ENCODE results near the gene ANGPTL5.
"Not testable (repeated sequence)": the region's sequence is repeated elsewhere in the genome, so short reads cannot be mapped to it uniquely, and the experiment has no call there.

The ANGPTL5 gene

DNA sequence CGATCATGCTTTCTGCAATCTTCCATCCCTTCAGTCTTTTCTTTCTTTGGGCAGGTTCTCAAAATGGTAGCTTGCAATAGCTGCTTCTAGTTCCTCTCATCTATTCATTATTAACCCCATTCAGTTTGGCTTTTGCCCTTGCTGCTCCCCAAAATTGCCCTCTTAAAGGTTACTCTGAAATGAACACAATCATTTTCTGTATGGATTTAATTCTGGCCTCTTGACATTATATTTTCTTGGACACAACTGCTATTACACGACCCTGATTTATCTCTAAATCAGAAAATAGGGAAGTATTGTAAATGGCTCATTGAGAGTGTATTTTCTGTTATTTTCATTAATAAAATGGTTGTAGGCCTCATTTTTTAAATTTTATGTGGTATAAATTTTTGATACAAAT lies at the start of gene ANGPTL5:
TSS of gene ANGPTL5 (minus strand) at position 101 of the 400 bp plus-strand sequence. CDS start 8,613 bp downstream, outside the sequence.
- no peak for DNase-seq

DNA sequence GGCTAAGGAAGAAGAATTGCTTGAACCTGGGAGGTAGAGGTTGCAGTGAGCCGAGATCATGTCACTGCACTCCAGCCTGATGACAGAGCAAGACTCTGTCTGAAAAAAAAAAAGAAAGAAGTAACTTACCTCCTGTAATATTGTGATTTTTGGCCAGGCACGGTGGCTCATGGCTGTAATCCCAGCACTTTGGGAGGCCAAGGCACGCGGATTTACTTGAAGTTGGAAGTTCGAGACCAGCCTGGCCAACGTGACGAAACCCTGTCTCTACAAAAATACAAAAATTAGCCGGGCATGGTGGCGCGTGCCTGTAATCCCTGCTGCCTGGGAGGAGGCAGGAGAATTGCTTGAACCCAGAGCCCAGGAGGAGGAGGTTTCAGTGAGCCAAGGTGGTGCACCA lies 47.9 kb upstream of the ANGPTL5 start:
- DNase-seq, result not testable (repeated sequence)

DNA sequence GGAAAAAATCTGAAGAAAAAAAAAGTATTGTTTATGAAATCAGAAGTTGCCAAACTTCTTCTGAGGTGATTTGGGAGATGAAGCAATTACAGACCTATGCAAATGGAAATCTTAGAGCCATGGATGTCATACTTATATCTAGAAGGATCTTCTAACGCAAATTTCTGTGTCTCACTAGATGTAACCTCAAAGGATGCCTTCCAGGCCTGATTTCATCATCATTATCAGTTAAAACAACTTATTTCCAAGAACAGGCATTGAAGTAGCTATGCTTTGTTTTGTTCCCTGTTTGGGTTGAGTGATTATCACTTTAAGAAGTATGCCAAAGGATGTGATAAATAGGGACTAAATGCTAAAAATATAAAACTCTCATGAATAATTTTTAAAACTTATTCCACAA lies 43.9 kb upstream of the ANGPTL5 start:
- DNase-seq, result no peak

DNA sequence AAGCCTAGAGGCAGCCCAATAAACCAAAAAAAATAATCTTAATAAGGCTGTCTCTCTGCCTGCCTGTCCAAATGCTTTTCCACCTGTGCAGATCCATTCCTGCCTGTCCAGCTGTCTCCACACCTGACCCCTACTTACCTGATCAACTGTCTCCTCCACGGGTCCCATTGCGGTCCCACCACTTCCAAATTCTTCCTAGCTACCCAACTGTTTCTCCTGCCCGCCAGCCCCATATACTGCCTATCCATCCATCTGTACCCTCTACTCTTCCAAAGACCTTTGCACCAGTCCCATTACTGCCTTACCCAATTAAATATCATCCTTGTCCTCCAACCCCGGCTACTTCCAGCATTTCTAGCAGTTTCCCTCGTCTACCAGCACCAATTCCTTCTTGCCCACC lies 39.4 kb upstream of the ANGPTL5 start:
- no peak for DNase-seq

DNA sequence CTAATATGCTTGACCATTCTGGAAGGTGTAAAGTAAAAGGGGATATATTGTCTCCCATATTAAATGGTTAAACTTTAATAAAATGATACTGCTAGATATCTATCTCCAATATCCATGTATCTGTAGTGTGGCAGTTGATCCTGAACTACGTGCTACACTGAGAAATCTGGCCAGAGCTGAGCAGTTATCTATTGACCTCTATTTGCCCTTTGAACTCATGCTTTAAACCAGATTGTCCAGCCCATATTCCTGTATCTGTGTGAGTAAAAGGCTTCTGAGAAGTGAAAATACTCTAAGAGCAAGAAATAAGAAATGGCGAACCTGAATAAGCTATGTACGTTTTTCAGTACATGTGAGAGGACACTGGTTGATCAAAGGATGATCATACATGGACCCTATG lies 39.0 kb upstream of the ANGPTL5 start:
- DNase-seq, result no peak

DNA sequence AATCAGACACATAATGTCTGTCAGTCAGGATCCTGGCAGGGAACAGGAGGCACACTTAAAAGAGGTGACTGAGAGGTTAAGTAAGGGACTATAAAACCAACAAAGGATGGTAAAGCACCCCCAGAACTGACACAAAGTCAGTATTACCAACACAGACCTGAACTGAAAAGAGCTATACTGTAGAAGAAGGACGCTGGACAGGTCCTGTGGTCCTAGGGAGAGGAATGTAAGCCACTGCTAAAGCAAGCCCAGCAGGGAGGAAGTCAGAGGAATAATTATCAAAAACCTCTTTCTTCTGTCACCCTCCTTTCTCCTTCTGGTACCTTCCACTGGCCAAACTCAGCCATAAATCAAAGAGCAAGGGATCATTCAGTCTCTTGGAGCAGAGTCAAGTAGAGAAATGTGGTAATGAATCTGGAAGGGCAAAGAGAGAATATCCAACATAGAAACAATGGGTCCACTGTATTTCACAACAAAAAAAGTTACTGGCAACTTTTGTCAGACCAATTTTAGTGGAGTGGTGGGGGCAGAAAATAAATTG lies 33.4 kb upstream of the ANGPTL5 start:
- DNase-seq, result no peak

DNA sequence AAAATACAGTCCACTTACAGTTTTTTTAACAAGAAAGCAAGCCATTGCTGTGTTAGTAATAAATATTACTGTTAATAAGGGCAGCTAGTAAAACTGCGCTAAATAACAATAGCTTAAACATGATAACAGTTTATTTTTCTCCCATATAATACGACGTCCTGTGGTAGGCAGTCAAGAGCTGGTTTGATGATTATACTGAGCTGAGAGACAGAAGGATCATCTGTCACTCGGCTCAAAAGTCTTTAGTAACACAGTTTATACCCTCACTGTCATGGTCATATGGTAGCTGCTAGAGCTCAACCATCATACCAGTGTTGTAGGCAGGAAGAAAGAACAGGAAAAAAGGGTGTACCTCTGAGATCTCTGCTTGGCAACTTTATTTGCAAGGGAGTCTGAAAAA lies 29.1 kb upstream of the ANGPTL5 start:
- no peak for DNase-seq

DNA sequence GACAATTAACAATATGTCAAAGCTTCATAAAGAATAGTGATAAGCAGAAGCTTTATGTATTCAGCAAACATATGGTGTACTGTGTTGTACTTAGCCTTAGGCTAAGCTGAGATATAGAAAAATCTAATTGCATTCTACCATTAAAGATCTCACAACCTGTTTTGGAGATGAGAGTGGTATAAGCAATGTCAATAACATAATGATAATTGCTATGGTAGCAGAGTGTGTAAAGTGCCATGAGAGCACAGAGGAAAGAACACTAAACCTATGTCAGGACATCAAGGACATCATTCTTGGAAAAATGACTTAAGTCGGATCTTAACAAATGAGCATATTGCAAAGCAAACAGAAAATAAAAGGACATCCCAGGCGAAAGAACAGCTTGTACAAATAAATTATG lies 28.6 kb upstream of the ANGPTL5 start:
- DNase-seq, result no peak

DNA sequence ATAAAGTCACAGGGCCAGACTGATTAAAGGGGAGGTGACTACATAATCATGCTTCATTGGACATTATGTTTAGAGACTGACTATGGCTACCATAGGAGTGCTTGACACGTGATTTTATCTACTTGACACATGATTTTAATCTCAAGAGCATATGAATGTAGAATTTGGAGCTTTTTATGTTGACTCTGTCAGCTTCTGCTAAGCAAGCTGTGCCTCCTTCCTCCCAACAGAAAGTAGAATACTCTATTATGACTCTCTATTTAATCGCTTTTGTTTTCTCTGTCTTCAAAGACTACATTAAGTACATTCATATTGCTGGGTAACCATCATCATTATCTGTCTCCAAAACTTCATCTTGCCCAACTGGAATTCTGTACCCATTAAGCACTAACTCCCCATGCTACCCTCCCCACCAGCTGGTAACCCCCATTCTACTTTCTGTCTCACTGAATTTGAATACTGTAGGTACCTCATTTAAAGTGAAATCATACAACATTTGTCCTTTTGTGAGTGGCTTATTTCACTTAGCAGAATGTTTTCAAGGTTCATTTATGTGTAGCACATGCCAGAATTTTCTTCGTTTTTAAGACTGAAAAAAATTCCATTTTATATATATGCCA lies 24.7 kb upstream of the ANGPTL5 start:
- no peak for DNase-seq

DNA sequence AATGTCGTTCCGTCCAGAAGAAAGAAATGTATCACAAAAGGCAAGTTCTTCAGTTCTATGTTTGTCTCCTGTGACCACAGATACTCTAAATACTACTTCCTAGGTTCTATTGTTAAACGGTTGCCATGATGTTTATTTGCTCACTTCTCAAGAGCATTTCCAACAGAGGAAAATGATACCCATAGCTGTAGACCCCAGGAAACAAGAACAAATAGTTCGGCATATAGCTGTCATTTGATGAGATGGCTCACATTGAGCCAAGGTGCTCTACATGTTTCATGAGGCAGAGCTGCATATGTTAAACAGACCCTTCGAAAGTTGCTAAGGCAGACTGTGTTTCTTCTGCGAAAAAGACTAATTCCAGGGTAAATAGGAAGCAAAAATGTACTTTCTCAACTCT lies 15.4 kb upstream of the ANGPTL5 start:
- DNase-seq, result peak; percentile 58

DNA sequence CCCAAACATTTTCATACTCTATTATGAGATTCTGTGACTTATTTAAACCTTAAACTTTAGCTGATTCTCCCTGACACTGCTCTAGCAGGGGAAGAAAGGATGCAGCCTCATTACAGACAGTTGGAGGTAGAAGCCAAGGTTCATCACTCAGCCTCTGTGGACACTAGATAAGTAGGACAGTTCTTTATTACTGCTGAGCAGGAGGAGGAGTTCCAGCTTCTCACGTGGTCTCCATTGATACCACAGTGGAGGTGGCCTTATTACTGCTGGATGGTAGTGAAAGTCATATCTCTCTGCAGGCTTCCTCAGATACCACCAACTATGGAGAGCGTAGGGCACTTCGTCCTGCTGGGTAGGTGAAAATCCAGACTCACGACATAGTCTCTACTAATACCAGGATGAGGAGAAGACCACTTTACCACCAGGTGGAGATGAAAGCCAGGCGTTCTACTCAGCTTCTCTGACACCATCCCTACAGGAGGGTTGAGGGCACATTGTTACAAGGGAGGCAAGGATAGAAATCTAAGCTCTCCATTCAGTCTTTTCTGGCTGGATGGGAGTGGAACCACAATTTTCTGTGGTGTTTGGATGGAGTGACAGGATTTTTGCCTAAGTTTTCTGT lies 13.1 kb upstream of the ANGPTL5 start:
- no peak for DNase-seq

DNA sequence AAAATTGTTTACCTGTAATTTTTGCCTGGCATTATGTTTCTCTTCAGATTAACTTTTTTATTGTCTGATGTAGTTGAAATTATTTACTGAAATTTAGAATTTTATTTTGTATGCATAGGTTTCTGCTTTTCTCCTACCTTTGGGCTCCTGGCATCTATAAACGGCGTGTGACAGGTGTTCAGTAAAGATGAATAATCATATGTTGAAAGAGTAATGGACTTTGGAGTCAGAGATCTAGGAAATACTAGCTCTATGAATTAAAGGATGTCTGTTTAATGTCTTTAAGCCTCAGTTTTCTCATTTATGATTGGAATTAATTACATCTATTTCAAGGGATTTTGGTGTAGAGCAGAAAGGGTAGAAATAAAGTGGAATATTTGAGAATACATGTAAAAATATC lies 7.2 kb upstream of the ANGPTL5 start:
- no peak for DNase-seq

DNA sequence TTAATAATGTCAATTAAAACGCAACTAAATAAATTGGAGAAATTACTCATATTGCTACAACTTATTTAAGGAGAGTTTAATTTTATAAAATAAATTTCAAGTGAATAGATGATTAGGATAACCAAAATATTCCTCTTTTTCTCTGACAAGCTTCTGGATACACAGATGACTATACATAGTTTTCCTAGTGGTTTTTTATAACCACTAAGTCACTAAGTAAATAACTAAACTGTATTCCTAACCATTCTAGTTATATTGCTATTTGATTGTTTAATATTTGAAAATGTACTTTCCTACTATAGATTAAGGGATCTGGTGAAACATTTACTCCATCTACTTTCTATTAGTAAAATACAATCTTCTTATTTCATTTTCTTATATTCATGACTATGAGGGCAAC lies 4.7 kb upstream of the ANGPTL5 start:
- no peak for DNase-seq

DNA sequence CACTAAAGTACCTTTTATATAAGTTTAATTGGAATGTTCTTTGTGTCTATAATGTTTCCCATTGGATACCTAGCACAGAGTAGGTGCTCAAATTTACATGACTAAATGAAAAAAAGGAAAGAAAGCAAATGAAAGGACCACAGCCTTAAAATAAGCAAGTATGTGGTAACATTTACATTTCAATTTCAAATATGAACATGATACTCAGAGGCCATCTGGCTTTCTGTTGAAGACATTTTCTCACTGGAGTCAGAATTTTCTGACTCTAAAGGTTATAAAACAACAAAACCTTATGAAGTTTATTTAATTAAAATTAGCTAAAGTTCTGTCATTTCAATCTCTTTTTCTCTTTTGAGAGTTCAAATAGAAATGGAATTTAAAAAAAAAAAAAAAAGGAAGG lies 904 bp upstream of the ANGPTL5 start:
- no peak for DNase-seq

DNA sequence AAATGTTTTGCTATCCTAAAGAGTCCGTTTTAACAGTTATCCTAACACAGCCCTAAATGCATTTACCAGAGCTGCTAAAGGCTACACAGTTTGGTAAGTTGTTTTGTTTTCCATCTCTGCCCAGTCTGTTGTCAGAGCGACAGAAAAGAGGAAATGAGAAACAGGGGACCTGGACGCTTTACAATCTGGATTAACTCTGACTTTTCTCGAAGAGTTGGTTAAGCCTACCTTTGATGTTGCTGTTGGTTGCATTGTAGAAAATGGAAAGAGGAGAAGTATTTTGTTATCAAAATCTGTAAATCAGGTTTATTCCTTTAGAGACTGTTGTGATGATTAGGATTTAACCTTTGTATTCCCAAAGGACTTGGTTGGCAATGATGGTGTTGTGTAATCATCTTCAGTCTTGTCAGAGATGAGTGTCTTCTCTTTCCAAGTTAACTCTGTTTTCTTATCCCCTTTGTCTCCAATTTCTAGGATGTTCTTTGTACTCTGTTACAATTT lies 481 bp downstream of the ANGPTL5 start:
- peak; percentile 35 for DNase-seq

DNA sequence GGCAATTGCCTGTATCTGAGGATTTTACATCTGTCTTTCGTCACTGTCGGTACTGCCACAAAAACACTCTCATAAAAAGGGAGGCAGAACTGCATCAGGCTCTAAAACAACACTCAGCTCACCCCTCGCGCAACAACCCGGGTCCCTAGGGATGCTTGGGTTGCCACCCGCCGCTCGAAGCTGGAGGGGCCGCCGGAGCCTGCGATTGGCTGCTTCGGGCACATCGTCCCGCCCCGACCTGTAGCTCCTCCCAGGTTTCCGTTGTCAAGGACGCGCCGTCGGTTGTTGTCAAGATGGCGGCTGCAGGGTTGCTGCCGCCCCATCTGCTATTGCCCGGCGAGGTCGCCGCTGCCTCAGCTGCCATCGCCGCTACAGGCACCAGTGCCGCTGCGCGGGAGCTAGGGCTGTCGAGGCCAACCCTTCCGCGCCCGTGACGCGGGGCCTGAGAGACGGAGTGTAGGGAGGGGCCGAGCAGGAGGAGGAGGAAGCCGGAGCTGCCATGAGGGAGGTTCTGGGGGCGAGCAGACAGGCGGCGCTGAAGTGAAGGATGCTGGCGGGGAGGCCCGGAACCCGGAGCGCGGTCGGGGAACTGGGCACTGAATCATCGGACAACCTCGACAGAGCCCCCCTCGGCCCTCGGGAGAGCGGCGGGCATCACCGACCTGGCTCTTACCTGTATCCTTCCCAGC lies 1.4 kb downstream of the ANGPTL5 start, which contains the start of gene CEP126:
TSS of gene CEP126 (plus strand) at position 273 of the 689 bp plus-strand sequence. CDS start at position 548, 275 bp downstream.
- DNase-seq, result peak; percentile 94

DNA sequence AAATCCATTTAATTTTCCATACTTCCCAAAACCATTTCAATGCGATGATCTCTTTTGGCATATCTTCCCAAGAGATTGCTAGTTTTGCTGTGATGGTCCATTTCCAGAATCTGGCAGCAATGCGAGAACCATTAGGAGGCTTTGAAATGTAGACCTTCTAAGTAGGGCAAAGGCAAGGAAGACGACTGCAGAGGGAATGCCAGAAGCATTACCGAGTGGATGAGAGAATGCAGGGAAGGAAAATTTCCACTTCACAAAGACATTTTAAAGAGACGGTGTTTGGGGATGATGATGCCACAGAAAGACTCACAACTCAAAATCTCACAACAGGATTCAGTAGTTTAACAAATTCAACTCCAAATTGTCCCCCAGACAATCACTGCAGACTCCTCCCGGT lies 2.0 kb downstream of the ANGPTL5 start:
- DNase-seq, result no peak

DNA sequence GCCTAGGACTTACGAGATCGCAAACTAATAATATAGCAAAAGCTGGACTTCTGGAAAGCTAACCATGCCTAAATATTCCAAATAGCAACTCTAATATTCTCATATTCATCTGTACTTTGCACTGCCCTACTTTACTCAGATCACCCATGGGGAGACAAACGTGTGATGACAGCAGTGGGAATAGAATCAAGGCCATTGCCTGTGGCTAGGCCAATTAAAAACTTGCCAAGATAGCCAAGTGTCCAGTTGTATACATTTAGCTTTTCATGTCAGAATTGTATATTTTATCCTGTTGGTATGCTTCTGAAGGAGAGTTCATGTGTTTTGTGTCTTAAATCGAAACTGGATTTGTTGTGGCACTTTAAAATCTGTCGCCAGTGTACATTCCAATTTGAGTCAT lies 2.7 kb downstream of the ANGPTL5 start:
- no peak for DNase-seq

DNA sequence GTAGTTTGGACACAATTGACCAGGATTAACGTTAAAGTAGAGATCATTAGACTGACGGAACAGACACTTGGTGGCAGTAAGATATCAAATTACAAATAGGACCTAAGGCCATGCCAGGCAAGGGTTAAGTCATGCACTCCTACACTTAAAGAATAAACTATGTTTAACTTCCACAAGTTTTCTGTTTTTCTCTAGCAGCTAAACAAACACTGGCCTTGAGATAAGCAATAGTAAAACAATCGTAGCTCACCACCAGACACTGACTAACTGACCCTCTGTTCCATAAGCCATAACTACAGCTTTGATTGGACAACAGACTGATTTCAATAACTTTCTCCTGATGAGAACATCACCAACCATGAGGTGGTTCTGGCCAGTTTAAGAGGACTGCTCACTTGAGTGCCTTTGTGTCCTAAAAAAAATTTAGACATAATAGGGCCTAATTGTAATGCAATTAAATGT lies 3.5 kb downstream of the ANGPTL5 start:
- no peak for DNase-seq

DNA sequence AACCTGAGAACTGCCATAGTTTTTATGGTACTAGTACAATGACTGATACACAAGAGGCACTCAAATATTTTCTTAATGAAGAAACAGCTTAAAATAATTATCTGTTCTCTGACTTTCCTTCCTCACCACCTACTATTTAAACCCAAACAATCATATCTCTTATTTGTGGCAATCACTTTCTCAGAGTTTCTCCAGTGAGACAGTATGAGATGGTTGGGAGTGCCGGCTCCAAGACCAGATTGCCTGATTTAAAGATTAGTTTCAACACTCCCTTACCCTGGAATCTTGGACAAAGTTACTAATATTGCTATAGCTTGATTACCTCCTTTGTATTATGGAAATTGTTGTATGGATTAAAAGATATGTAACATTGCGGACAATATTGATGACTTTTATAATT lies 7.2 kb downstream of the ANGPTL5 start:
- DNase-seq, result no peak

DNA sequence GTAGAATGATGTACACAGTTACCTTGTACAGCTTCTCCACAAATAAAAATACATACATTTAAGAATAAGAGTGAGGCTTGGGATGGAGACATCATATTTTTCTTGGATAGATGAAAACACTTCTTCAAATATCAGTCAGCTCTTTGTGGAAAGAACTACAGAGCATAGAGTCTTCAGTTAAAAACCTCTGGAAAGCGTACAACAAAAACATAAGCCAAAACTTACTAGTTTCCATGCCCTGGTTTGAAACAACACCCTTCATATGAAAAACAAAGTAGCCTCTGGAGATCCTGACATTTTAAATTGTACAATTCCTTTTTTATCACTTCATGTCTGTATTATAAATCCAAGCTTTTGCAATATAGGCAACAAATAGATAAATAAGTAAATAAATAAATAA lies 8.5 kb downstream of the ANGPTL5 start:
- no peak for DNase-seq

DNA sequence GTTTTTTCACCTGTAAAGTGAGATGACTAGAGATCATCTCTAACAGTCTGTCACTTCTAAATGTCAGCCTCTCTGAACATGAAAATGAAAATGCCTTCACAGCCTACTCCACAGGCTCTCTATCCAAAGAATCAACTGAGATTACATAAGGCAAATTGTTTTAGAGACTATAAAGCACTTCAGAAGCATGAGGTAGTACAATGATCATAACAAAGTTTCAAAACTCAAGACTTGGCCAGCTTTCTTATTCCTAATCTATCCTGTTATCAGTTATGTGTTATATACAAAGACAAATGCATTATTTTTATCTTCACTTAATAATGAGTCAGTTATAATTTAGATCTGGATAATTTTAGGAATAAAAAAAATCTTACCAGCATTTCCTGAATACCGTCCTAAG lies 21.8 kb downstream of the ANGPTL5 start:
- DNase-seq, result no peak

DNA sequence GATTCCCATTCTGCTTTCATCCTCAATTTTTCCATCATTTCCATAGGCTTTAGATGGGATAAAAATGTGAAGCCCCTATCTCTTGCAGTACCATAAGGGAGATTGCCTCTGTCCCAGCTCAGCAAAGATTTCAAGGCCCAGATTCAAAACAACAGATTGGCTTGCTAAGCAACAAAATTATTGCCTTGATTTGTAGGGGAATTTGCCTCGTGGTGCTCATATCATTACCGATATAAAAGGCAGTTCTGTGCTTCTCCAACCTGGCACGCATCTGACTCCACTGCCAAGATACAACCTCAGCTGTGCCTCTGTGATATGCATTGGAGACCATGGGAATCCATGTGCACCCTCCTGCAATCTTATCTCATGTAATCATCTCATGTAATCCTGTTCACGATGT lies 26.6 kb downstream of the ANGPTL5 start:
- DNase-seq, result no peak

DNA sequence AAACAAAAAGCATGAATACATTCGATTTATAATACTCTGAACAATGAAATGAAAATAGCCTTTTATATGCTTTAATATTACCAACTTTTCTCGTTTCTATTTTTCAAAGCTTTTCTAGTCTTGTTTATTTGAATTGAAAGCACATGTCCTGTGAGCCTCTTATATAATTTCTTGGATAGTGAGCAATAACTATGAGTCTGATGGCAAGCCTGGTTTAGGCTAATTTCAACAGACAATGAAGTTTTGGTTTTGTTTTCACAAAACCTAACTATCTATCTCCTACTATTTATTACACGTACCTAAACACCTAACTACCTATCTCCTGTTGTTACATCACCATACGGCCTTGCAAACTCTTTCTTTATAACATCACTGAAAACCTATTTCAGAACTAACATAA lies 30.7 kb downstream of the ANGPTL5 start:
- DNase-seq, result no peak
